Activated CD4-positive, CD25-positive, alpha-beta regulatory T cell treated with anti-CD3 and anti-CD28 coated beads, Interleukin-2, amount 50 U/mL, for 72 hours (primary cell): Measurements from ENCODE around the gene HSP90AB1.

ENCODE experiments used
- DNase-seq: peaks from one replicate; pipeline ENCODE4 v3.0.0; 2021

The HSP90AB1 gene

DNA sequence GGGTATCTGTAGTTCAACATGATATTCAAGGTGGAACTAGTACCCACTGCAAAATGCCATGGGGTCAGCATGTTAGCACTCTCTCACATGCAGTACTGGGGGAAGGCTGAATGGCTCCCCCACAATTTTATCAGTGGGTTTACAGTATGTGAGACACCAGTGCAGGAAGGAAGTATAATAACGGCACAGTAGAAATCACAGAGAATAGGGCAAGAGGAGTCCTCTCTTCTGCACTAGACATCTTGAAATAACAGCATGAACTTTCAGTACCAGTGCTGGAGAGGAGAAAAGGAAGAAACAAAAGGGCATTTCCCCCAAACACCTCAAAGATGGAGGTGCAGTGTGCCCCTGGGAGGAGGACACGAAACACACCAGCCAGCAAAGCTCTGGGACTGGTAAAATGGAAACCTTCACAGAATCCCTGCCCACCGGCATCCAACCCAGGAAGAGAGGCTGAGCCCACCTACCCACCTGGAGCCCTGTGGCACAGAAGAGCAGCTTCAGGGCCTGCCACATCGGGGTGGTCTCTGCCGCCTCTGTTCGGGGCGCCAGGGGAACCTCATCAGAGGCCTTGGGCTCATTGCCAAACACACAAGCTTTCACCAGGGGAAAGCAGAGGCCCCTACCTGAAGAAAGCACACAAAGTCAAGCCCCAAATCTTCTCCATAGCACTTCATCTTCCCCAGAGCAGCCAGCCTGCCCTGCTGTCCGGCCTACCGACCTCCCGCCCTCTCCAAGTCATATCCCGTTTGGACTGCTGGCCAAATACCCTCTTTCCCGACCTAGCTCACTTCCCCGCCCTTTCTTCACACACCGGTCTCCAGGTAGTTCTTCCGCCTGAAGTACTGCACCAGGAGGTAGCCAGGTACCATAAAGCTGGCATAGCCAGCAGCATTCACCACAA, 9.2 kb downstream of the HSP90AB1 start:
- DNase-seq = no peak

DNA sequence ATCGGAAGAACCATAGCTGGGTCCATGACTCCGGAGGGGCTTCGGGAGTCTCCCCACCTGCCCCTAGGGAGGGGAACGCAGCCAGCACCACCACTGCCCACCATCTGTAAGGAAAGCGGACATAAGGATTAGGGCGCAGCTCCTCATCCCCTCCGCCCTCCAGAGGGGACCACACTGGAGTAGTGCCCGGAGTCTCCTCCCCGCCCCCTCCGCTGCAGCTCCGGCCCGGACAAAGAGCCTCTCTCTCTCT, 9.8 kb downstream of the HSP90AB1 start:
- DNase-seq = peak; percentile 58

DNA sequence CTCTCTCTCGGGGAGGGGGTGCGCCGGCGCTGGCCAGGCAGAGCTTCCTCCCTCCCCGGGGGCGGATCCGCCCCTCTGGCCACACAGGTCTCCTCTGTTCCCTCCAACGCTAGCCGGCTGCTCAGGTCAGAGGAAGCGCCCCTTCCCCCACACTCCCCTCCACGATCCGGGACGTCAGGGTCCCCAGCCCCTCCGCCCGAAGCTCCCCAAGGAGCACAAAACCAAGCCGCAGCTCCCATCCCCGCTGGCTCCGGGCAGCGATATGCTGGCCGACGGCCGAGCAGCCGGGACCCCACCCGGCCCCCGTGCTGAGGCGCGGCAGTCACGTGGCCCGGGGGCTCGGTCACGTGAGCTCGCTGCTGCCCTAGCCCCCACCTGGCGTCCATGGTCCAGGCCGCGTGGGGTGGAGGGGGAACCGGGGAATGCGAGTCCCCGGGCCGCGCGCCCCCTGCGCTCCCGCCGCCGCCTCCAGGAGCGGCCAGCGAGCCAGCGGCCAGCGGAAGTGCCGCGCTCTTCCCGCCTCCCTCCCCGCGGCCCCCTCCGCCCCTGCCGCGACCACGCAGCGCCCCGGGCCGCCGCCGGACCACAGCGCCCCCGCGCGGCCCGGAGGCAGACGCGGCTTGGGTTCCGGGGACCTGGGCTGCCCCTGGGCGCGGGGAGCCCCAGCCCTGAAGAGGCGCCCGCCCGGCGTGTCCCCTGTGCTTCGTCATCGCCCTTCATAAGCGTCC, 10.3 kb downstream of the HSP90AB1 start, which contains the start of gene SLC35B2:
Gene SLC35B2 (minus strand): TSS at position 504 of the 728 bp plus-strand sequence. CDS start 118 bp downstream, at position 386.
- DNase-seq = peak; percentile 74

DNA sequence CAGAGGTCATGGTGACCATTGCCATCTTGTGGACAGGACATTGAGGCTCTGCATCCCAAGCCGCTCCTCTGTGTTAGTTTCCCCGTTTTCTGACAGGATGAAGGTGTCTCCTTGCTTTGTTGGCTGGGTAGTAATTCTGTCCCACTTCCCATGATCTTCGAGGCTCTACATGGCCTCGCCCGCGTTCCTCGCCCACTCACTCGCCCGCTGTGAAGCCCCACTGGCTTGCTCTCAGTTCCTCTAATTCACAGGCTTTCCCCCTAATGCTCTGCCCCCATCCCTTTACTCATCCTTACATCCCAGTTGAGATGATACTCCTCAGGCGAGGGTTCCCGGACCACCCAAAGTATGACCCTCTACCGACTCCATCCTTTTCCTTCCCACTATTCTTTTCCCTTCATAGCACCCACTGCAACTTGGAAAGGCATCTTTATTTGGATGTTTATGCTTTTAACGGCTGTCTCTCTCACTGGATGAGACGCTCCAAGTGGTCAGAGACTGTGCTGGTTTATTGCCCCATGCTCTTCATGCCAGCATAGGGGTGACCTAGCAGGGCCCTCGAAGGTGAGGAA, 10.9 kb downstream of the HSP90AB1 start:
- DNase-seq = no peak

DNA sequence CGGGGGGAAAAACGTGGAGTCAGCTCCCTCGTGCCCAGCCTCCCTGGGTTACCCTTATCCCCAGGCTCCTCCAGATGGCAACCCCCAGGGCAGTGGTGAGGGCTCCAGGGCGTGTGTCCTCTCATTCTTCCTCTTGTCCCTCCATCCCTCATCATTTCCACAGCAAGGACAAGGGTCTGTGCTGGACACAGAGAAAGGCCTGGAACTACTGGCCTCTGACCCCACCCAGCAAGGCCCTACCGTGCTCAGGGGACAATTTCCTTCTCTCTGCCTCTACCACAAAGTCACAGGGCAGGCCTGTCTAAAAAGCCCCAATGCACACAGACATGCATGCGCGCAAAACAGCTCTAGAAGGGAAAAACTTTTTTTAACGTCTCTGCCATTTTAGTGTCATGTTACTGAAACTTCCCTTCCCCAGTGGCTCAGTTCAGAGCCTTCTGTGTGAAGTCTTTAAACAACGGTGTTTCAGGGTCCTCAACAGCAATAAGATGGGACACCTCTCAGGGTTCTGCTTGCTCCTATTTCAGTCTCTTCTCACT, 11.5 kb downstream of the HSP90AB1 start:
- DNase-seq = no peak

DNA sequence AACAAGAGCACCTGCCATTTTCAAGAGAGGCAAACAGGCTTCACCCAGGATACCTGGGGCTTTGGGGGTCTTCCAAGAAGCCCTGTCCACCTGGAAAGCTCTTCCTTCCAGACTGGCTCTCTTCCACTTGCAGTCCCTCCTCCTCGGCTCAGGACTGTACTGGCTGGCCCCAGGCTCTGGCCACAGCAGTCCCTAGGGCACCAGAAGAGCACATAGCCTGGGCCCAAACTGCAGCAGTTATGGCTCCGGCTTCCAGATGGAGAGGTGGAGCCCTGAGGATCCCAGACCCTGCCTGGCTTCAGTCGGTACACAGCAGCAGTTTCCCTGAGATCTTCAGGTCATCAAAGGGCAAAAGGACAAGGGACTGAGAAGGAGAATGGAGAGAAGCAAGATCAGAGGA, 12.0 kb downstream of the HSP90AB1 start:
- no peak for DNase-seq

DNA sequence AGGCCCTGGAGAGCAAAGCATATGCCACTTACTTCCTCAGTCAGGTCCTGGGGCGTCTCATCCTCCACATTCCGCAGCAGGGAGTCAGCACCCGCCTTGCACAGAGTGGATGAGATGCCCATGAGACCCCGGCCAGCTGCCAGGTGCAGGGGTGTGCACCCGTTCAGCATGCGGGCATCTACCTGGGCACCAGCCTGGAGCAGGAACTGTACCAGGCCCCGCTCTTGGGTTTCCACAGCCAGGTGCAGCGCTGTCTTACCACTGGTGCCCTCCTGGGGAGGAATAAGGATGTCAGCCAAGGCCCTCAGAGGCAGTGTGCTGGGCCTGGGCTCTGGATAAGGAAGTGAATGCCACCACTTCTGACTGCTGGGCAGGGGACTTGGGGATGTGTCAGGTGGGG, 13.1 kb downstream of the HSP90AB1 start:
- no peak for DNase-seq

DNA sequence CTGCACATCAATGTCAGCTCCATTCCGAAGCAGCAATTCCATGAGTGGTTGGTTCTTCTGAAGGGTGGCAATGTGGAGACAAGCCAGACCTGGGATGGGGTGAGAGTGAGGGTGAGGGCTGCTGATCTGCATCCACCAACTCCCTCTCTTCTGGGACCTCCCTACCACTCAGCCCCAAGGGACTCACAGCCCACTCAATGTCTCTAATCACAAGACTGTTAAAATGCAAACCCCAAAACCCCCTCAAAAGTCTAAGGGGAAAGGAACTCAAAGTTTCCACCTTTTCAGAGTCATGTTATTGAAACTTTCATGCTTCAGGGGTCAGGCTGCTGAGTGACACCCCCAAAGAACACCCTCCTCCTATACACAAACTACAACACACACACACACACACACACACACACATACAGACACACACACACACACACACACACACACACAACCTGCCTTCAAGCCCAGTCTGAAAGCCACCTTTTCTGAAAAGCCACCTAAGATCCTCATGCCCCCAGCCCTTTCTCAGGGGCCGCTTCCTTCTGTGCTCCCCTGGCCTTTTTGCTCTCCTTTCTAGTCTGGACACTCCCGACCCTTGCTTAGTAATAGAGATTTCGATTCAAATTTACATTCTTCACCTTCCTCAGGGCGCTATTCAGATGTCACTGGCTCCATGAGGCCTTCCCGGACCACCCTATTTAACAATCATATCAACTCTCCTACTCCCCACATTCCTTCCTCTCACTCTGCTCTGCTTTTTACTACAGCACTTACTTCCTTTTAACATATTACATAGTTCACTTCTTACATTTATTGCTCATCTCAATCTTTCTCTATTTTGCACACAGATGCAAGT, 13.8 kb downstream of the HSP90AB1 start:
- no peak for DNase-seq

DNA sequence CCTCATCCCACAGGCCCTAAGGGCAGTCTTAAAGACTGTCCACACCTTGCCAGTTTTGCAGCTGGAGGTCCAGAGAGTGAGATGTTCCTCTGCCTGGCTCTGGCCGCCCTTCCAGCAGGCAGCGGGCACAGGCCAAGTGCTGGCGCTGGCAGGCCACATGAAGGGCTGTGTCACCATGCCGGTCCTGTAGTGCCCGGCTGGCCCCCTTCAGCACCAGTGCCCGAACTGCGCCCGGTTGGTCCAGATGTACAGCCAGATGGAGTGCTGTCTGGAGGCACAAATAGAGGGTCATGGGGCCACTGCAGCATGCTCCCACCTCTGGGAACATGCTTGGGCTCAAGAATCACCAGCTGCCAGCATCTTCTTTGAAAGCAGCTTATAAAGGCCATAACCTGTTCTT, 14.7 kb downstream of the HSP90AB1 start:
- DNase-seq = no peak

DNA sequence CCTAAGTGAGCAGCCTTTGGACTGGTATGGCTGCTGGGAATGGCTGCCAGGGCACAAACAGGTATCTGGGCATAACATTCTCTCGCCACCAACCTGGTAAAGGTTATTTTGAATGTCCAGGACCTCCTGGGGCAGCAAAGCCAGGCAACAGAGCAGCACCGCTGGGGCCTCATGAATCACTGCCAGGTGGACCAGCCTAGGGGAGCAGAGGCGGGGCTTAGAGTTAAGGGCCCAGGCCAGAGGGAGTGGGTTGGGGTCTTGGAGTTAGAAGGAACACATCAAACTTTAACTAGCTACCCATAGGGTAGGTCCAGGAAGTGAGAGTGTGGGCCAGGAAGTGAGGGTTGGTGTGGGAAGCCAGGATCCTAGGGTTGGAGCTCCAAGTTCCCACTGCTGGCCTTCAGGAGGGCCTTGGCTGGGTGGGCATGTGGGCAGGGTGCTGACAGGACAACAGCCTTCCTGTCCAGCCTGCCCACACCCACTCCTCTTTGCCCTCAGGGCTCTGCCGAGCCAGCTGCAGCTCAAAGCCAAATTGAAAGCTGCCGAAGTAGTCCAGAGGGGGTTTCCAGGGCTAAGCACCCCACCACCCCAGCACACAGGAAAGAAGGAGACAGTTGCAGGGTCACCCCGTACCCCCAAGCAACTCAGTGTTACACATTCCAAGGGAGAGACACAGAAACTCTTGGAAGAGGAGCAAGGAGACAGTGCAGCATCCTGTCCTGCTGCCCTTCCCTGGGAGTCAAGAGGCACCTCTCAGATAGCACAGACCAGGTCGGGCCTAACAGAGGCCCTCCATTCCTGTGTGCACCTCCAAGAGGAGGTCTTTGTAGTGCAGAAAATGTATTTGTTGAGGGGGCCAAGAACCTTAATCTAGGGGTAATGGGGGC, 15.8 kb downstream of the HSP90AB1 start:
- no peak for DNase-seq

DNA sequence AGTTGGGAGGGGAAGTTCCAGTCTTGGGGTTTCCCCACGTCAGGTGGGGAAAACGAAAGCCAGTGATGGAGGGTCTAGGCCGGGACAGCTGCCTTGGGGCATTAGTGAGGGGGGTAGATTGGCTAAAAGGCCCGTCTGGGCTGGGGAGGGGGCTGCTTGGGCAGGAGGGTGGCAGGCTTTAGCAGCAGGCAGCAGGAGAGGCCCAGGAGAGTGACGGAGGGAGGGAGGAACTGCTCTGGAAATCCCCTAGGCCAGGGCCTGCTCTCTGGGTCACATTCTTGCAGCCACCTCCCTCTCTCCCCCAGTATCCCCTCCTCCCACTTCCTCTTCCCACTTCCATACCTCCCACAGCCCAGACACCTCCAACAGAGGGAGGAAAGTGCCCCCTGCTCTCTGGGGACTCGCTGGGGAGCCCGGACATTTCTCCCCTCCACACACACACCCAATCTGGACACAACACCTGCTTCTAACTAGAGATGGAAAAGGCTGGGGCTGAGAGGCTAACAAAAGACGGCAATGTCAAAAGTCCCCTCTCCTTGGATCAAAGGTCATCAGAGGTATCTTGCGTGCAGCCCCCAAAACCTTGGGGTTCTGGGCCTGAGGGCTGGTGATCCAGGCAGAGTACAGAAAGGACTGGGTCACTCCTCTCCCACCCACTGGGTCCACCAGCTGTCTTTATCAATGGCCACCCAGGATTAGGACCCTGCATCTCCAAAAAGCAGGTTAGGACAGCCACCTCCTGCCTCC, 16.6 kb downstream of the HSP90AB1 start:
- peak; percentile 51 for DNase-seq

DNA sequence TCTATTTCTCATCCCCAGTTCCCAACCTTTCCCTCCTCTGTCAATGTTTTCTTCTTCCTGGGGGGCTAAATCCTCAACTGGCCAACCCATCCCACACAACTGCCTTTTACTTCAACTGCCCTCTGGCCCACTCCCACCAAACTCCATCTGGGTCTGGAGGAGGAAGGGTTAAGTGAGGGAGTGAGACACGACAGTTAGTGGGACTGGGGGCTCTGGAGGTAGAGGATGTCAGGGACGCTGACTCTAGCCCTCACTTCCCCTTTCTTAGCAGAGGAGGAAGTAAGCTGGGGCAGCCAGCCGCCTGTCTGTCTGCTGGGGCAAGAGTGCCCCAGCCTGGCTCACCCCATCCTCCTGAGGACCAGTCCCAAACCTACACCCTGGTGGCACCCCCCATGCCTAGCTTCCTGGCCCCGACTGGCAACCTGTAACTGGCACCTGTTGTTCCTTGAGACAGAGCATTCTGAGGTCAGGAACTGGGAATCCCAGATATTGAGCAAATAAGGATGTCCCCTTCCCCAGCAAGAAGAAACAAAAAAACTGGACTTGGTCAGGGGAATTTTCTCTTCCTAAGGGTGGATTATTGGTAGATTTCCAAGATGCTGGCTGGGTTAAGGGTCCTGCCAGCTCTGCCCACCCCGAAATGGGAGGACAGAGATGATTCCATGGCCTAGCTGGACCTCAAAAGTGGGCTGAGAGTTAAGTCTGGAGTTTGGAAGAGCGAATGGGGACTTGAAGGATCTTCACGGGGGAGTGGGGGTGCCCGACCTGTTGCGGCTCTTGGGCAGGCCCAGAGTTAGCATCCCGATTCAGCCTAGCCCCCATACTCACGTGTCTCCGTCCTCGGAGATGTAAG, 17.5 kb downstream of the HSP90AB1 start:
- peak; percentile 49 for DNase-seq

DNA sequence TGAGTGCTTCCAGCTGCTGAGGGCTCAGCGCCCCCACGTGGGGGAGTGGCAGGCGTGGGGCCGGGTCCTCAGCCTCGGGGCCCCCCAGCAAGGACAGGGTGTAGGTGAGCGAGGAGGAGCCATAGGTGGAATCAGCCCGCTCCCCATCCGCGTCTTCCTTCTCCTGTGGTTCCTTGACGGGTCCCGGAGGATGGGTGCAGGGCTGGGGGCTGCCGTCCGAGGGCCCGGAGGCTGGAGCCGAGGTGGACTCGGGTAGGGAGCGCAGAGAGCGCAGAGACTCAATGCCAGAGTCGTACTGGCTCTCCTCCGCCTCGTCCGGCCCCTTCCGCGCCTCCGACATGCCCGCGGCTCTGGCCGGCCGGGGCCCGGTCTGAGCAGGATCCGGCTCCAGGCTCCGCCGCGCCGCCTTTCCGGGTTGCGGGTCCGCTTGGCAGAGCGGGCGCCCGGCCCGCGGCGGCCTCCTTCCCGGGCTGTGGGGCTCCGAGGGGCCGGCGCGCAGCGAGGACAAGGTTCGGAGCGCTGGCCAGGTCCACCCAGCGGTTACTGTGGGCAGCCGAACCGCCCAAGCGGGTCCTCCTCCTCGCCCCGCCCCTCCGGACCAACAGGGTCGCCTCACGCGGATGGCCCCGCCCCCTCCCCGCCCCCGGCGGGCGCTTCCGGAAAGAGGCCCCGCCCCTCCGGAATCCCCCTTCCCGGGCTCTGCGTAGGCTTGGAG, 18.3 kb downstream of the HSP90AB1 start, which contains the start of gene NFKBIE:
Gene NFKBIE (minus strand): TSS at position 545 of the 715 bp plus-strand sequence. CDS start 205 bp downstream, at position 340.
- peak; percentile 97 for DNase-seq

DNA sequence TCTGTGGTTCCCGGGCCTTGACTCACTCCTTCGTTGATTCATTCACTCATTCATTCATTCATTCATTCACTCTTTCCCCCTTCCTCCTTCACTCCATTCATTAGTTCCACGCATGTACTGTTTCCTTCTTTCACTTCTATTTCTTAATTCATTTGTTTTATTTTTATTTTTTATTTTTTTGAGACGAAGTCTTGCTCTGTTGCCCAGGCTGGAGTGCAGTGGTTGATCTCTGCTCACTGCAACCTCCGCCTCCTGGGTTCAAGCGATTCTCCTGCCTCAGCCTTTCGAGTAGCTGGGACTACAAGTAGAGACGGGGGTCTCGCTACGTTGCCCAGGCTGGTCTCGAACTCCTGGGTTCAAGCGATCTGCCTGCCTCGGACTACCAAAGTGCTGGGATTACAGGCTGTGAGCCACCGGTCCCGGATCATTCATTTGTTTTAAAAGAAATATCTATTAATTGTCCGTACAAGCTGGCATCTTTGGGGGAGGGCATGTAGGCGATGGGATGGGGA, 18.9 kb downstream of the HSP90AB1 start:
- no peak for DNase-seq

DNA sequence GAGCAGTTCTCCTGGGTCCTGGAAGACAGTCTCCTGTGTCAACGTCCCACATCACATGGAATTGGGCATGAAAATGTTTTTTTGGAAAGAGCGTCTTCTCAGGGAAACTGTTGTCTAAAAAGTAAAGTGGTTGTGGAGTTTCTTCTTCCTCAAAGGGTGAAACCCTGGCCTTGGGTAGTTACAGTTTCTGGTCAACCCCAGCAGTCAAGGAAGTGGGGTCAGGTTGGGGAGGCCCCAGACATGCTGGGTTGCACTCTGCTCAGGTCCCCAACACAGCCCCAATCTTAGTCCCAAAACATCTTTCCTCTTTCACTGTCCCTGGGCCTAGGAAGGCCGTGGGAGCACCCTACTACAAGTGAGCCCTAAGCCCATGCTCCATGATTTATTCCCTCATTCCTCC, 19.4 kb downstream of the HSP90AB1 start:
- no peak for DNase-seq

DNA sequence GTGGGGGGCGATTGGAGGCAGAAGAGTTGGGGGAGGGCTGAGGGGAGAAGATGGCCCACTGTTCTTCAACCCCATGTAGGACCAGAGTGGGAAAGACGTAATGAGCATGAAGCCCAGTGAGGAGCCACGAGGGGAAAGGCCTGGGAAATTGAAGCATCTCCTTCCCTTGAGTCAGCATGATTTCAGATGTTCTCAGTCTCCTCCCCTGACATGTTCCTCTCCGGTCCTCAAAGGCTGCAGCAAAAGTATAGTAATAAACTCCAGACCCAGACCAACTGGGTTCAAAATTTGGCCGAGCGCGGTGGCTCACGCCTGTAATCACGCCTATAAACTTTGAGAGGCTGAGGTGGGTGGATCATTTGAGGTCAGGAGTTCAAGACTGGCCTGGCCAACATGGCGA, 20.4 kb downstream of the HSP90AB1 start:
- DNase-seq = no peak

DNA sequence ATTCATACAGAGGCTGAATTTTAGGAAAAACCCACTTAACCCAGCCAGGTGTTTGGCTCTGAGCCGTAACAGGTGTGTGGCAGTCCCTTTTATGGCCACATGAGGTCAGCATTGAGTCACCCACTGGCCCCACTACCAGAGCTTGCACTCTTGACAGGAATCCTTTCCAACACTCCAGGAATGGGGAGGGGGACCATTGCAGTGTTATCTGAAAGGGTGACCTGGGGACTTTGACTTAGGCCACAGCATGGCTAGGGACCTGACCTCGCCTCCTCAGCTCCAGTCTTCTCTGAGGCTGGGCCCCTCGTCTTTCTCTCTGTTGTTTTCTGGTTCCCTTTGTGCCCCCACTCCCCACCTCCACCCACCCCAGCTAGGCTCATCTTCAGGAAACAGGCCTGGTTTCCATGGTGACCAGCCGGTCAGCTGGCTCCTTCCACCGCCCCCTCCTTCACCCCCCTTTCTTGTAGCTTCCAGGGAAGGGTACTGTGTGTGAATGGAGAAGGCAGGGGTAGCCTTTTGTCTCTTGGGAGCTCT, 21.3 kb downstream of the HSP90AB1 start:
- peak; percentile 69 for DNase-seq

DNA sequence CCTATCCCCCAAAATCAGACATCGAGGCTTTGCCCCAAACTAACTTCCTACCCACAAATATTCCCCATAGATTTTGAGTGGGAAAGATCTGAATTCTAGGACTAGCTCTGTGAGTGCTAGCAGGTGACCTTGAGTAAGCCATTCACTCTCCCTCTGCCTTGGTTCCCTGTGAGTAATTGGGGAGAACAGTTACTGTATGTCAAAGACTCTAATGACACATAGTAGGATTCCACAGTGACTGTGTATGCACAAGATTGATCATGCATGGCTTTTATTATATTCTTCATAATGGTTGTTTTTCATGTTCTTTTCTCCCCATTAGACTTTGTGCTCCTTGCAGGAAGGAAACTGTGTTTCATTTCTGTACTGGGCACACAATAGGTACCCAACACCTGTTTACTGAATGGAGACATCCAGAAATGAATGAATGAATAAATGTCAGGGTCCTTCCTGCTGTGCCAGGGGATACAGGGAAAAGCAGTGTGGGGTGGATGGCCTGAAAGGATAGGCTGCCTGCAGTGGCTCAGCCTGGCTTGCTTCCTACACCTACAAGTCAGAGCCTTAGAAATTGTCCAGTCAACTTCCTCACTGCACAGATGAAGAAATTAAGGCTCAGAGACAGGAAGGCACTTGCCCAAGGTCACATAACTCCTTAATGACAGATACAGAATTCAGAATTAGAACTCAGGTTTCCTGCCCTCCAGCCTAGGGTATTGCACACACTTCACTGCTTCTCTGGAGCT, 22.4 kb downstream of the HSP90AB1 start:
- no peak for DNase-seq
